ENCODE data around the gene CLTC. TPM values are rescaled to one million over a fixed set of nuclear protein-coding genes. Genes with fewer than 3 reads are reported as not detected.
"Not testable (repeated sequence)": the region's sequence is repeated elsewhere in the genome, so short reads cannot be mapped to it uniquely, and the experiment has no call there.

CLTC gene
- total RNA-seq, 1 donor from 2014 or later = 178 TPM

DNA sequence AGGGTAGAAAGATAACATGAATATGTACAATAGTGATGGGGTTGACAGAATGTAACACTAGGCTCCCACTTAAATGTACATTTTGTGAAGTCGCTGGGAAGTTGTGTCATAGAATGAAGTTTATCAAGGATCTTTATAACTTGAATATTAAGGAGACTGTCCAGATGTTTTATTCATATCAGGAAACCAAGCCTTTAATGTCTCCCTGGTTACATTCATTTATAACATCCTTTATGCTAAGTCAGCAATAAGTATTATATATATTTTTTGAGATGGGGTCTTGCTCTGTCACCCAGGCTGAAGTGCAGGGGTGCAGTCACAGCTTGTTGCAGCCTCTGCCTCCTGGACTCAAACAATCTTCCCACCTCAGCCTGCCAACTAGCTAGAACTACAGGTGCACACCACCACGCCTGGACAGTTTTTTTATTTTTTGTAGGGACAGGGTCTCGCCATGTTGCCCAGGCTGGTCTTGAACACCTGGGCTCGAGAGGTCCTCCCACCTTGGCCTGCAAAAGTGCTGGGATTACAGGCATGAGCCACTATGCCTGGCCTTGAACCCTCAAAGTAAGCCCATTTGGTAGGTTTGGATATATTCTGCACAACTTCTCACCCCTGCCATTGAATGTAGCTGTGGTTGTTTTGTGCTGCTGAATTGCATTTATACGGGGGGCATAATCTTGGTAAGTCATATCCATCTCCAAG, 14.1 kb downstream of the CLTC start:
- intact Hi-C loops (cut with micrococcal nuclease) = no loop called here

- intact Hi-C loops (cut with micrococcal nuclease) = no loop called here
Measured at GRCh38 chr17:59634632-59635541, 15.2 kb downstream of the CLTC start.

DNA sequence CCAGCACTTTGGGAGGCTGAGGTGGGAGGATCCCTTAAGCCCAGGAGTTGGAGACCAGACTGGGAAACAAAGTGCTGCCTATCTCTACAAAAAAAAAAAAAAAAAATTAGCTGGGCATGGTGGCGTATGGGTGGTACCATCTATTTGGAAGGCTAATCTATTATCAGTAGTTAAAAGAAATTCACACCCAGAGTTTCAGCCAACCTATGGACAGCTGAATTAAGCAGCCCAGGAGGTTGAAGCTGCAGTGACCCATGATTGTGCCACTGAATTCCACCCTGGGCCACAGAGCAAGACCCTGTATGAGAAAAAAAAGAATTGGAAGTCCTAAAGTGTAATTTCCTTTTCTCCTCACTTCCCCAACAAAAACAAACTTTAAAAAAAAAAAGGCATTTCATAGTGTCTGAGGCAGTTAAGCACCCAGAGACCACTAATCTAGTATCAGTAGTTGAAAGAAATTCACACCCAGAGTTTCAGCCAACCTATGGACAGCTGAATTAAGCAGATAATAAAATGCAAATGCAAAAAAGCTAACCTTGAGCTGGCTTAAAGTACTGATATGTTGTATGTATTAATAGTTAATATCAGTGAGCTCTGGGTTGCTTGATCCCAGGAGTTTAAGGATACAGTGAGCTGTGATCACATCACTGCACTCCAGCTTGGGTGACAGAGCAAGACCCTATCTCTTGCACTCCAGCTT, 18.1 kb downstream of the CLTC start:
- intact Hi-C loops (cut with micrococcal nuclease) = no loop called here

DNA sequence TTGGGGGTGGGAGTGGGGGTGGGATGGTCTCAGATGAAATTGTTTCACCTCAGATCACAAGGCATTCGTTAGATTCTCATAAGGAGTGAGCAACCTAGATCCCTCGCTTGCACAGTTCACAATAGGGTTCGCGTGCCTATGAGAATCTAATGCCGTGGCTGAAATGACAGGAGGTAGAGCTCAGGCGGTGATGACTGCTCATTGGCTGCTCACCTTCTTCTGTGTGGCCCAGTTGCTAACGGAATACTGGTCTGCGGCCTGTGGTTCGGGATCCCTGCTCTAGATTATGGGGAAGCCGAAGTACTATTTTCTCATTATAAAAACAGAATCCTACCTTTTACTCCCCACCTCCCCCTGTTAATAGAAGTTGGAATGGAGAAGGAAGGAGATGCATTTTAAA, 18.9 kb downstream of the CLTC start:
- intact Hi-C loops (cut with micrococcal nuclease) = no loop called here

GRCh38 chr17:59641799-59642484, 22.2 kb downstream of the CLTC start:
- intact Hi-C loops (cut with micrococcal nuclease) = loop anchor here (1.0 kb wide), 1 partner anchor 23 kb away; the partner anchor contains the start of gene CLTC

GRCh38 chr17:59642565-59642964, 22.9 kb downstream of the CLTC start:
- intact Hi-C loops (cut with micrococcal nuclease) = loop anchor here (1.0 kb wide), 1 partner anchor 23 kb away; the partner anchor contains the start of gene CLTC

- intact Hi-C loops (cut with micrococcal nuclease) = no loop called here
Measured at GRCh38 chr17:59643159-59644140, 23.8 kb downstream of the CLTC start.

DNA sequence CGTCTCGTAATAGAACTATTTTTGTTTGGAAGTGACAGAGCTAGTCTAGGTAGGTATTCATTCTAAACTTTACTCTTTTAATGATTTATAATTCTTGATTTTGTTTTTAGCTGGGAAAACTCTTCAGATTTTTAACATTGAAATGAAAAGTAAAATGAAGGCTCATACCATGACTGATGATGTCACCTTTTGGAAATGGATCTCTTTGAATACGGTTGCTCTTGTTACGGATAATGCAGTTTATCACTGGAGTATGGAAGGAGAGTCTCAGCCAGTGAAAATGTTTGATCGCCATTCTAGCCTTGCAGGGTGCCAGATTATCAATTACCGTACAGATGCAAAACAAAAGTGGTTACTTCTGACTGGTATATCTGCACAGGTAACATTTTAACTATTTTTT, 27.6 kb downstream of the CLTC start:
- intact Hi-C loops (cut with micrococcal nuclease) = no loop called here

DNA sequence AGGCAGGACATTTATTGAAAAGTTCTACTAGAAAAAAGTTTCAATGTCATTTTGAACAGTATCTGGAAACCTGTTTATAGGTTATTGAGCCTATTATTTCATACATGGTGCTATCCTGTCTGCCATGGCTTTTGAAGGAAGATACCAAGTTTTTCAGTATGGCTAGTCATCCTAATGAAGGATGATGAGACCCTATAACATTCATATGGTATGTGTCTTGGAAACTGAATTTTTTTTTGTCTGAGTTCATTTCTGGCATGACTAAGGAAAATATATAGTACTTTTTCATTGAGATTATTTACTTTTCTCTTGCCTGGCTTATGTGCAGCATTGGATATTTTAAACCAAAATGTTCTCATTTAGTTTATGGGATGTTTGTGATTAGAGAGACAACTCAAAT, 30.2 kb downstream of the CLTC start:
- intact Hi-C loops (cut with micrococcal nuclease) = no loop called here

GRCh38 chr17:59650642-59651041, 30.9 kb downstream of the CLTC start:
- intact Hi-C loops (cut with micrococcal nuclease) = no loop called here

GRCh38 chr17:59651346-59651745, 31.7 kb downstream of the CLTC start:
- intact Hi-C loops (cut with micrococcal nuclease) = no loop called here

DNA sequence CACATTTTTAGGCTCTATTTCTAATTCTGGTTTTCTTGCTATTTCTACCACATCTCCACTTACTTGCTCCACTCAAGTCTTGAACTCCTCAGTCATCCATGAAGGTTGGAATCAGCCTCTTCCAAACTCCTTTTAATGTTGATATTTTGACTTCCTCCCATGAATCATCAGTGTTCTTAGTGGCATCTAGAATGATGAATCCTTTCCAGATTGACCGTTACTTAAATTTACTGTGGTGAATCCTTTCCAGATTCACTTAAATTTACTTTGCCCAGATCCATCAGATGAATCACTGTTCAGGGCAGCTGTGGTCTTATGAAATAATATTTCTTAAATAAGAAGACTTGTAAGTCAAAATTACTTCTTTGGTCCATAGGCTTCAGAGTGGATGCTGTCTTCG, 32.4 kb downstream of the CLTC start:
- intact Hi-C loops (cut with micrococcal nuclease) = no loop called here

- intact Hi-C loops (cut with micrococcal nuclease) = not testable (repeated sequence)
Measured at GRCh38 chr17:59656624-59657023, 36.9 kb downstream of the CLTC start.

DNA sequence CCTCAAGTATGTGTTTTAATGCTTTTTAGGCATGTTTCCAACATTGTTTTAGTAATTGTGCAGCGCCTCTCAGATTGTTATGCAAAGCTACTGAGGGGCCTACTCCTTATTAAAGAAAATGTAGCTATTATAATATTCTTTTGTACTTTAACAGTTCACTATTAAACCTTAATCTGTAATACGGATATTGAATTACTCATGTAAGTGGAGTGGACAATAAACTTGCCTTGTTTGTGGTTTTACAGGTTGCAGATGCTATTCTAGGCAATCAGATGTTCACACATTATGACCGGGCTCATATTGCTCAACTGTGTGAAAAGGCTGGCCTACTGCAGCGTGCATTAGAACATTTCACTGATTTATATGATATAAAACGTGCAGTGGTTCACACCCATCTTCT, 46.5 kb downstream of the CLTC start:
- intact Hi-C loops (cut with micrococcal nuclease) = no loop called here

- intact Hi-C loops (cut with micrococcal nuclease) = no loop called here
Measured at GRCh38 chr17:59668816-59669215, 49.1 kb downstream of the CLTC start.

GRCh38 chr17:59669411-59669810, 49.7 kb downstream of the CLTC start:
- intact Hi-C loops (cut with micrococcal nuclease) = no loop called here

DNA sequence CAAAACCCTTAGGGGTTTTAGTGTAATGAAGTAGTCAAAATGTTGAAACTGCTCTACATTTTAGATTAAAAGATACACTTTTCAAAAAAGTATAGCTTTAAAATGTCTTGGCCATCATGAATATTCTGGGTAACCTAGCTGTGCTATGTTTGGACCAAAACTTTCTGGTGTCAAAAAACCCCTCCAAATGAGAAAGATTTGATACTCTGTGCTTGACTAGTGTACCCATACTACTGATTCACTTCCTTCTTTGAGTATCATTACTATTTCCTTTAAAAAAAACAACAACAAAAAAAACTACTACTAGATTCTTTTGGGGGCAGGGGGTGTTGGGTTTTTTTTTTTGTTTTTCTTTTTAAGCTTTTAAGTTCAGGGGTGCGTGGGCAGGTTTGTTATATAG, 50.2 kb downstream of the CLTC start:
- intact Hi-C loops (cut with micrococcal nuclease) = no loop called here

GRCh38 chr17:59671386-59671785, 51.7 kb downstream of the CLTC start:
- intact Hi-C loops (cut with micrococcal nuclease) = no loop called here

- intact Hi-C loops (cut with micrococcal nuclease) = no loop called here
Measured at GRCh38 chr17:59675231-59675630, 55.5 kb downstream of the CLTC start.

DNA sequence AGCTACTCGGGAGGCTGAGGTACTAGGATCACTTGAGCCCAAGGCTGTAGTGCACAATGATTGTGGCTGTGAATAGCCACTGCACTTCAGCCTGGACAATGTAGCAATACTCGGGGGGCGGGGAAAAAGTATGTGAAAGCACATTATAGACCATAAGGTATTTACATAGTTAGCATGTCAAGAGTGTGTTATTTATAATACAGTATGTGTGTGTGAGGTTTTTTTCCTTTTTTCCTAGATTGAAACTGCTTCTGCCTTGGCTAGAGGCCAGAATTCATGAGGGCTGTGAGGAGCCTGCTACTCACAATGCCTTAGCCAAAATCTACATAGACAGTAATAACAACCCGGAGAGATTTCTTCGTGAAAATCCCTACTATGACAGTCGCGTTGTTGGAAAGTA, 57.0 kb downstream of the CLTC start:
- intact Hi-C loops (cut with micrococcal nuclease) = no loop called here

All from T-helper 2 cell treated with Interferon-gamma antibody and Interleukin-4, amounts not matched to agents 100 ng/mL and 5 ng/mL, for 36 hours (primary cell).